Activated CD4-positive, alpha-beta T cell treated with anti-CD3 and anti-CD28 coated beads for 4 hours (primary cell): ENCODE measurements around the gene ASB10.
A peak's percentile ranks its signal among the peaks of the same experiment; 100 is the strongest.

Experiments used
- DNase-seq, 2 donors: peaks; one replicate each; pipeline ENCODE4 v3.0.0-alpha.2; 2020

ASB10 gene, protein sequence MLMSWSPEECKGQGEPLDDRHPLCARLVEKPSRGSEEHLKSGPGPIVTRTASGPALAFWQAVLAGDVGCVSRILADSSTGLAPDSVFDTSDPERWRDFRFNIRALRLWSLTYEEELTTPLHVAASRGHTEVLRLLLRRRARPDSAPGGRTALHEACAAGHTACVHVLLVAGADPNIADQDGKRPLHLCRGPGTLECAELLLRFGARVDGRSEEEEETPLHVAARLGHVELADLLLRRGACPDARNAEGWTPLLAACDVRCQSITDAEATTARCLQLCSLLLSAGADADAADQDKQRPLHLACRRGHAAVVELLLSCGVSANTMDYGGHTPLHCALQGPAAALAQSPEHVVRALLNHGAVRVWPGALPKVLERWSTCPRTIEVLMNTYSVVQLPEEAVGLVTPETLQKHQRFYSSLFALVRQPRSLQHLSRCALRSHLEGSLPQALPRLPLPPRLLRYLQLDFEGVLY

DNA sequence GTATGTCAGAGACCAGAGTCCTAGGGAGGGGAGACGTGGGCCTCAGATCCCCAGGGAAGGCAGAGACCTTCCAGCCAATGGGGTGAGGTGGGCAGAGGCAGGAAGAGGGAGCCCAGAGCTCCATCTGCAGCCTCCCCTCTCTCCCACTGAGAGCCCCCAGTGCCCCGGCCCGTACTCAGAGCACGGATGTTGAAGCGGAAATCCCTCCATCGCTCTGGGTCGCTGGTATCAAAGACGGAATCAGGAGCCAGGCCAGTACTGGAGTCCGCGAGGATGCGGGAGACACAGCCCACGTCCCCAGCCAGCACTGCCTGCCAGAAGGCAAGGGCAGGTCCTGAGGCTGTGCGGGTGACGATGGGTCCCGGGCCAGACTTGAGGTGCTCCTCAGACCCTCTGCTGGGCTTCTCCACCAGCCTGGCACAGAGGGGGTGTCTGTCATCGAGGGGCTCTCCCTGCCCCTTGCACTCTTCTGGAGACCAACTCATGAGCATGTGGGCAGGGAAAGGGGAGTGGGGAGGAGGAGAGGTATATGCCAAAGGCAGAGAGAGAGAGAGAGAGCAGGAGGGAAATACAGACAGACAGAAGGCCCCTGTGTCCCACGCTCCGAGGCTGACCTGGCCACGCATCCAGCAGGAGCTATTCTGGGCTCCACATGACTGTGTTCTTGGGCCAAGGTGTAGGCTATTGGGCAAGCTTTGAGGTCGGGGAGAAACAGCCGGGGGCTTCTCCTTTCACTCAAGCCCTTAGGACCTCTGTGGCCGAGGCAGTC is at the start of gene ASB10:
ASB10 (minus strand) TSS at position 611 of the 769 bp plus-strand sequence; CDS start at position 491, 120 bp downstream.
- no peak for DNase-seq

DNA sequence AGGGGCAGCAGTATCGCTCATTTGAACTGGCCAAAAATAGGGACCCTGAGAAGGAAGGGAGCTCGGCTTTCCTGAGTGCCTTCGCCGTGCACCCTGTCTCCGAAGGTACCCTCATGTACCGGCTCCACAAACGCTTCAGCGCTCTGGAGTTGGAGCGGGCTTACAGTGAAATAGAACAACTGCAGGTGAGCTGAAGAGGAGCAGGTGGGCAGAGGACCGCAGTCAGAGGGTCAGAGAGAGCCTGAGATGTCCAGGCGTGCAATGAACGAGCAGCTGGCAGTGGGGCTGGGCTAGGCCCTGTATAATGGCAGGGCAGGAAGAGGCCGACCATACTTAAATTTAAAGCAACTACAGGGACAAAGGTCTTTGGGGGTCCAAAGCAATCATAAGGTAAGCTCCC is 49.4 kb upstream of the ASB10 start:
- no peak for DNase-seq

DNA sequence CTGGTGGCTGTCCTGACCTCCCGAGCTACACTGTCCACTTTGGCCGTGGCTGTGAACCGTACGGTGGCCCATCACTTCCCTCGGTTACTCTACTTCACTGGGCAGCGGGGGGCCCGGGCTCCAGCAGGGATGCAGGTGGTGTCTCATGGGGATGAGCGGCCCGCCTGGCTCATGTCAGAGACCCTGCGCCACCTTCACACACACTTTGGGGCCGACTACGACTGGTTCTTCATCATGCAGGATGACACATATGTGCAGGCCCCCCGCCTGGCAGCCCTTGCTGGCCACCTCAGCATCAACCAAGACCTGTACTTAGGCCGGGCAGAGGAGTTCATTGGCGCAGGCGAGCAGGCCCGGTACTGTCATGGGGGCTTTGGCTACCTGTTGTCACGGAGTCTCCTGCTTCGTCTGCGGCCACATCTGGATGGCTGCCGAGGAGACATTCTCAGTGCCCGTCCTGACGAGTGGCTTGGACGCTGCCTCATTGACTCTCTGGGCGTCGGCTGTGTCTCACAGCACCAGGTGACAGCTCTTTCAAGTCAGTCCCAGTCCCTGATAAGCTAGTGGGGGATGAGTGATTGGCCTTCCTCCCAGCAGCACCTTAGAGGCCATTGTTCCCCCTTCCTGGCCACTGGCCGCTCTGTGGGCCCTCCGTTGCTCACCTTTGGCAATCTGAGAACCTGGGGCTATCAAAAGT is 48.2 kb upstream of the ASB10 start:
- DNase-seq: no peak

DNA sequence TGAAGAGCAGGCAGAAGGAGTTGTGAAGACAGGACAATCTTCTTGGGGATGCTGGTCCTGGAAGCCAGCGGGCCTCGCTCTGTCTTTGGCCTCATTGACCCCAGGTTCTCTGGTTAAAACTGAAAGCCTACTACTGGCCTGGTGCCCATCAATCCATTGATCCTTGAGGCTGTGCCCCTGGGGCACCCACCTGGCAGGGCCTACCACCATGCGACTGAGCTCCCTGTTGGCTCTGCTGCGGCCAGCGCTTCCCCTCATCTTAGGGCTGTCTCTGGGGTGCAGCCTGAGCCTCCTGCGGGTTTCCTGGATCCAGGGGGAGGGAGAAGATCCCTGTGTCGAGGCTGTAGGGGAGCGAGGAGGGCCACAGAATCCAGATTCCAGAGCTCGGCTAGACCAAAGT is 46.8 kb upstream of the ASB10 start:
- DNase-seq: no peak

DNA sequence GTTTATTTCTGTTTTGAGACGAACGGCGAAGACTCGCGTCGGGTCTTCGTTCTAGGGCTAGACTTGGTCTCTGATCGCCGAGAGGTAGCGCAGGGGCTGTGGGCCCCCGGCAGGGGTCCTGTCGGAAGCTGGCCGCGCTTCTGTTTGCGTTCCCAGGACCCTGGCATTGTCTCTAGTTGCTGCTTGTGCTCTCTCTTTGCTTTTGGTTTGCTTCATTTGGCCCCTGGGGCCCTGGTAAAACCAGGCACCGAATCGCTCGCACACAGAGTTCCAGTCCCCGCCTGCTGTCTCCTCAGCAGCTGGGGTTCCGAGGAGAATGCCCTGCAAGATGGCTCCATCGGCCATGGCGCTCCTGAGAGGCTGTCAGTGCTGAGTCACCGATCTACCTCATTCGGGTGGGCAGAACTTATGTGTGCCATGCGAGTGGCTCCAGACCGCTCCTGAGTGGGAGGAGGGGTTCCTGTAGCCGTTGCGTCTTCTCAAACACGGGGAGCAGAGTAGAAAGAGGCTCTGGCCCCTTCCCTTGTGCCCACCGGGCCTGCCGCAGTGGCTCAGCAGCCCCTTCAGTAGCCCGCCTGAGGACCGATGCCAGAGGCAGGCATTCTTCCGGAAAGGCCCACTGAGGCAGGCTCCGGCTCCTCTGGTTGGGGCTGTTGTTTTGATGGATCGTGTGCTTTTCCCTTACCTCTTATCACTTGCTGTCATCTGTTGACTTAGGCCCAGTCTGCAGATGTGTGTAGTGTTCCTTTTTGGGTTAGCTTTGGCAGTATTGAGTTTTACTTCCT is 46.1 kb upstream of the ASB10 start:
- DNase-seq: peak; percentile 74 to 80

DNA sequence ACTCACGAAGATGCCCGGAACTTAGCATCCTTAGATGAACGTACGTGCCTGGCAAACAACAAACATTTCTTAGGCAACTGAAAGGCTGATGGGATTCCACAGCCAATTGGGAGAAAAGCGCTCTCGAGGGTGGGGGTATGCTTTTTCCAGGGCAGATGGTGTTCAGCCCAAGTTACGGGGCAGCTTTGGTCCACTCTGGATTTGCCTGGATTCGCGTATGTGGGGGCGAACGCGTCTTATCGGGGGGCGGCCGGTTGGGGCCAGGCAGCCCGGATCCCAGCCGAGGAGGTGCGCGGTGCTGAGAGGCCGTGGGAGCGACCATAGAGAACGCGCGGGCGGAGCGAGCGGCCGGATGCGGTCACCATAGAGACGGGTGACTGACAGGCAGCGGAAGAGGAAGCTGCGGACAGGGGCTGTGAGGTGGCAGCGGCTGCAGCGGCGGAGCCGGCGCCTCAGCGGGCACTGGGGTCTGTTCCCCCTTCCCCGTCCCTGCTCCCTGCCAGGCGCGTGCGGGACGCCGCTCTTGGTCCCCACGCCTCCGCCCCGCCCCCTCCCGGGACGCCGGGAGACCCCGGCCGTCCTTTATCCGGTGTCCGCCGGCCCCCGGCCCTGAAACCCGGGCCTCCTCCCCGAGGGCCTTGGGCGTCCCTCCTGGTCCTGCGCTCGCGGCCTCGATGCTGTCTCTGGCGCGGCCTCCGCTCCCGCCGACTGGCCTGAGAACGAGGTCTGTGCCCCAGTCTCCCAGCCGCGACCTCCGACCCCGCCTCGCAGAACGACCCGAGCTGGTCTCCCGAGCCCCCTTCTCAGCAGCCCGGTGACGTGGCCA is 45.3 kb upstream of the ASB10 start, which contains the start of gene CHPF2:
CHPF2 (plus strand) TSS at position 393 of the 826 bp plus-strand sequence. CDS start 1,529 bp downstream, outside the sequence.
- peak; percentile 87 for DNase-seq

DNA sequence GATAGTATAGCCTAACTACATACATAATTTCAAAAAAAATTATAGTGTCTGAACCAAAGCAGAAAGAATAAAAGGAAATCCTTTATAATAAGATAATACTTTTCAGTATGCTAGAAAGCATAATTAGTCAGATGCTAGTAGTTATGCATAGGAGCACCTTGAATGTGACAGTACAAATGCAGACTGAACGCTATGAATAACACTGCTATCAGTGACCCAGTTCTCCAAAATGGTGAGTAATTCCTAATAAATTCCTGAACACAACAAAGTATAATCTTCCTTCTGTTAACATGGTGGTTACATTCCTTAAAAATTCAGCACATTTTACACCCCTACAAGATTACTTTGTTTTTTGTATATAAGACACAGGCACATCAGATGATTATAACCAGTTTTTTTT is 44.0 kb upstream of the ASB10 start:
- DNase-seq: no peak

DNA sequence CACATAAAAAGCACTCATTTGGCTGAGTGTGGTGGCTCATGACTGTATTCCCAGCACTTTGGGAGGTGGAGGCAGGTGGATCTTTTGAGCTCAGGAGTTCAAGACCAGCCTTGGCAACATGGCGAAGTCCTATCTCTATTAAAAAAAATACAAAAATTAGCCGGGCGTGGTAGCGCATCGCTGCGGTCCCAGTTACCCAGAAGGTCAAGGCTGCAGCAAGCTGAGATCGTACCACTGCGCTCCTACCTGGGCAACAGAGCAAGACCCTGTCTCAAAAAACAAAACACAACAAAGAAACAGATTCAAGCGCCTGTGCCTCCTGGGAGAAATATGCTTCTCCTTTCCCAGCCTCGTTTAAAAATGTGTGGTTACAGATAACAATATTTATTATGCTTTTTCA is 42.2 kb upstream of the ASB10 start:
- no peak for DNase-seq

DNA sequence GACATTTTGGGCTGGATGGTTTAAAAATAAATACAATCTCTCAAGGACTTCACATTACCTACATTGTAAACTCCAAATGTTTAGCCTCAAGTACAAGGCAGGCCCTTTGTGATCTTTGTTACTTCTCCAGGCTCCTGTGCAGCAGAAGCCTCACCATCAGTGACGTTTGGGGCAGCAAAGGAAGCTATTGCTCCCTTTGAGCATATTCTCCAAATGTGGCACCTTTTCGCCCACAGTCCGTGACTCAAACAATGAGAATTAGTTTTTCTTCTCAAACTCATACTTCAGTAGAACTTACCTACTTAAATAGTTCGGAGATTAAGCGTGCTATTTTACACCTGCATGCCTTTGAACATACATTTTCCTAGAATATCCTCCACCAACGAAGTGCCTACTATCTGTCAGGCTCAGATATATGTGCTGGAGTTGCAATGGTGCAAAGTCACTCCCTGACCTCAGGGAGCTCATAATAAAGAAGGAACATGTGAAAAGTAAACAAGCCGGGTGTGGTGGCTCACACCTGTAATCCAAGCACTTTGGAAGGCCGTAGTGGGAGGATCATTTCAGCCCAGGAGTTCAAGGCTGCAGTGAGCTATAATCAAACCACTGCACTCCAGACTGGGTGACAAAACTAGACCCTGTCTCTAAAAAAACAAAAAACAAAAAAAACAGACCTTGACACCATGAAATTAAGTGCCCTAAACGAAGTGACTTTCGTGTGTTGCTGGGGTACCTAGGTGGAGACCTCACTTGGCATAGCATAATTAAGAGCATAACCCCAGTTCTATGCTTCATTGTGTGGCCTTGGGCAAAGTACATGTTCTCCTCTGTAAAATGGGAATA is 41.2 kb upstream of the ASB10 start:
- DNase-seq: no peak

DNA sequence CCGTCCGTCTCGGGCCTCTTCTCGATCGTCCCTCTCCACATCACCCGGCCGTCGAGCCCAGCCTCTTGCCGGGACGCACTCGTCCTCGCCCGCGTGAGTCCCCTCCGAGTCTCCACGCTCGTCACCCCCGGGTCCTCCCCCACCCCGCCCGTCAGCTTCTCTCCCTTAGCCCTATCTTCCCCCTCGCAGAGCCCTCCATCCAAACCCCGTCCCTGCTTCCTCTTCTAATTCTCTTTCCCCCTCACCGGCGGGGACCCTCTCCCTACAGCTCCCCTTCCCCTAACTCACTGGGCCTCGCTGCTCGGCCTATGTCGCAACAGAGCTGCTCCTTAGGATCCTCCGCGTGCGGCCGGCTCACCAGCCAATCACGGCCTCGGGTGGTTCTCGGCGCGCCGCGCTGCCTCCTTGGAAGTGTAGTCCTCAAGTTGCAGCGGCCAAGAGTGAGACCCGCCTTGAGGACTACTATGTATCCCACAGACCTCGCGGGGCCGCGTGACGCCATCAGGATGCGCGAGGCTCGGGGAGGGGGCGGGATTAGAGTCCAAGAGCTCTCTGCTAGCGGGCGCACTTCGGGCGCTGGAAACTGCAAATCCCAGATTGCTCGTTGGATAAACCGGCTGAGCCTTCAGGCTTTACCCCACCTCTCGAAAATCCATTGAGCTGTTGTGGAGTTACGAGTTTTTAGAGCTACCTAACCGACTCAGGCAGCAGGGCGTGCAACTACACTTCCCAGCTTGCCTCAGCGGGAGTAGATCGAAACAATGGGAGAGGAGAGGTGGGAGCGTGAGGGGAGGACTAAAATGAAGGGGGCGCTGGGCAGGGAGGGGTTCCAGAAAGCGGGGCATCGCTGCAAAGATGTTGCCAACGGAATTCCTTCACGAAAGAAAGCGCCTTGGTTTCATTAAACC is 40.1 kb upstream of the ASB10 start, which contains the start of gene ABCF2:
ABCF2 (minus strand) TSS at position 331 of the 908 bp plus-strand sequence. CDS start 747 bp downstream, outside the sequence.
- peak; percentile 96 to 99 for DNase-seq

DNA sequence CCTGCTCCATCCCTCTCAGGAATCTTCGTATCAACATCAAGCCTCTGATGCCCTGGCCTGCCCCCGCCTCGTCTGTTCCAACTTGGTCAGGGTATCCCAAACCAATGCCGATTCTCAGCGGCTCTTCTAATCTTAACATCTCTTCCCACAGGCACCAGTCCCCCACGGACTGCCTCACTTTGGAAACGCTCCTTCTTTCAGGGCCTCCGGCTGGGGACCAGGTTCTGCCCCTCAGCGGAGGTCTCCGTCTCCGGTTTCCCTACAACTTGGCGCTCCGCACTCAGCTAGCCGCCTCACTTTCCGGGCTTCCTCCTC is 39.5 kb upstream of the ASB10 start:
- DNase-seq: no peak

DNA sequence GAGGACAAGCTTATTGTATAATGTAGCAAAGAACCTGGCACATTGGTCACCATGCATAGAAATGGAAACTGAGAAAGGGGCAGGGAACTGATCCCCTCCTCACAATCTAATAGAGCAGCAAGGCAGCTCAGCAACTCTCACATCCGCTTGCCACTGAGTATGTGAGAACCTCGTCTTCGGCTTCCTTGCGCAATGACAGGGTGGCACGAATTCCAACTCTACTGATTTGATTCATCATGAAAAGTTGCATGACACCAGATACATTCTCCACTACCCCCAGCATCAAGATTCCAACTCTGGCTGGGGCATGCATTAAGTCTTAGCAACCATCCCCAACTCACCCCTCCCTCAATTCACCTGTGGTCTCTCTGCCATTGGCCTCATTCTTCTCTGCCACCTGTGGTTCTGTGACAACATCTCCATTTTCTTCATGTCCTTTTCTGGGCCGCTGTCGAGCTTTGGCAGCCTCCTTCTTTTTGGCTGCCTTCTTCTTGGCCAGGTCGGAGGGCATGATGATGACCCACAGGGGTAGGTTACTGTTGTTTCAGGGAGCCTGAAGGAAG is 39.0 kb upstream of the ASB10 start:
- no peak for DNase-seq

DNA sequence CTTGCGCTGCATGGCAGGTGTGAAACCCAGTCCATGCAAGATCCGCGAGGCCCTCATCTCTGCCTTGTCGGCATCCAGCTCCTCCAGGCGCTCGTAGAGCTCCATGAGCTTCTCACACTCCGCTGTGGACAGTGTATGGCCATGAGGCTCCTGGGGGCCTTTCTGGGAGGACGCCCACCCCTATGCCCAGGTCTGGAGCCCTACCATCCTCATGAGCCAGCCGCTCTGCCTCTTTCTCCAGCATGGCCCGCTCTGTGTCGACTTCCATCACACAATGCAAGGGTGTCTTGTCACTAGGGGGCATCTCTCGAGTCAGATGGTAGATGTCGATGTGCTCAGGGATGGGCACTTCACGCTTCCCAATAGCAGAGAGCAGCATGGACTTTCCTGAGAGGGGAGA is 36.7 kb upstream of the ASB10 start:
- no peak for DNase-seq

DNA sequence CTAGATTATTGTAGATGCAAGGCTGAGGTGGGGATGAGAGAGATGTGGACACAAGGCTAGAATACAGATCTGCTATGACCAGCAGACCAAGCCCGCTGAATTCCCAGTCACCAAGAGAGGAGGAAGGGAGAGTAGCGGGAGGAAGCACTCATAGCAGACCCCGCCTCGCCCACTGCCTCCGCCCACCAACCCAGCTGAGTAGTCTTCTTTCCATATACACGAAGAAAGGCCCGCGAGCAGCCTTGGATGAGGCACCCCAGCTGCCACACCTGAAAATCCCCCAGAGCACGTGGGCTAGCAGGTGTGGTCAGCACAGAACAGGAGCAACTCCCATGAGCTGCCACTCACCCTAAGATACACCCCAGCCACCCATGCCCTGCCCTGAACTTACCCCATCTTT is 31.1 kb upstream of the ASB10 start:
- no peak for DNase-seq

DNA sequence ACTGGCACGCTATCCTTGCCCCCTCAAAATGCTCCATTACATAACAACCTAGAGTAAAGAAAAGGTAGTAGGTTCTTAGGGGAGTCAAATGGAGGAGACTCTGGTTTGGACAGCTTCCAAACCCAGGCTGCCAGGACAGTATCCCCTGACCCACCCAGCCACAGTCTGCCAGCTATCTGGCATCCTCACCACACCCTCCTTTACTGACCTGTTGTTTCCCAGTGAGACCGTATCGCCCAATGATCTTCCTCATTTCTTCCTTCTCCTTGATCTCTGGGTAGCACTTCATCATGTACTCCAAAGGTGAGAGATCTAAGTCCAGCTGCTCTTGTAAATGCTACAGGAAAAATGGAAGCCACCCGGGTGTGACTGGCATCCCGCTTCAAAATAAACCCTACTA is 28.3 kb upstream of the ASB10 start:
- DNase-seq: no peak

DNA sequence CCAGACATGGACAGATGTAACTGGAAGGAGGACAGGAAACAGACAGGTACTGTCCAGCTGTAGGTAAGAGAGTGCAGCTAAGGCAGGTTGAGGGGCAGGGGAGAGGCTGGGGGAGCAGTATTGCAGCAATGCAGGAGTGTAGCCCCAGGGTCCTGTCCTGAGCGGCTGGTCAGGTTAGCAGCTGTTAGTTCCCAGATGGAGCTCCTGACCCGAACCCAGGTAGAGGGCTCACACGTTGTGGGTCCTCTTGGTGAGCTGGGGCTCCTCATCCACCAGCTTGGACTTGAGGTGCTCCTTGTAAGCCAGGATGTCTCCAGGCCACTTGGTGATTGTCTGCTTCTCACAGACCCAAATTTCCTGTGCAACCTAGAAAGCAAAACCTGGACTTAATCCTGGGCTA is 26.8 kb upstream of the ASB10 start:
- DNase-seq: no peak

DNA sequence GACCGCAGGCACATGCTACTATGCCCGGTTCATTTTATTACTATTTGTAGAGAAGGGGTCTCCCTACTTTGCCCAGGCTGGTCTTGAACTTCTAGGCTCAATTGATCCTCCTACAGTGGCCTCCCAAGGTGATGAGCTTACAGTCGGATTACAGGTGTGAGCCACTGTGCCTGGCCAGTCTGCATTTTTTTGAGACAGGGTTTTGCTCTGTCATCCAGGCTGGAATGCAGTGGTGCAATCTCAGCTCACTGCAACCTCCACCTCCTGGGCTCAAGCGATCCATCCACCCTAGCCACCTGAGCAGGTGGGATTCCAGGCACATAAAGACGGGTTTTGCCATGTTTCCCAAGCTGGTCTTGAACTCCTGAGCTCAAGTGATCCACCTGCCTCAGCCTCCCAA is 25.6 kb upstream of the ASB10 start:
- no peak for DNase-seq

DNA sequence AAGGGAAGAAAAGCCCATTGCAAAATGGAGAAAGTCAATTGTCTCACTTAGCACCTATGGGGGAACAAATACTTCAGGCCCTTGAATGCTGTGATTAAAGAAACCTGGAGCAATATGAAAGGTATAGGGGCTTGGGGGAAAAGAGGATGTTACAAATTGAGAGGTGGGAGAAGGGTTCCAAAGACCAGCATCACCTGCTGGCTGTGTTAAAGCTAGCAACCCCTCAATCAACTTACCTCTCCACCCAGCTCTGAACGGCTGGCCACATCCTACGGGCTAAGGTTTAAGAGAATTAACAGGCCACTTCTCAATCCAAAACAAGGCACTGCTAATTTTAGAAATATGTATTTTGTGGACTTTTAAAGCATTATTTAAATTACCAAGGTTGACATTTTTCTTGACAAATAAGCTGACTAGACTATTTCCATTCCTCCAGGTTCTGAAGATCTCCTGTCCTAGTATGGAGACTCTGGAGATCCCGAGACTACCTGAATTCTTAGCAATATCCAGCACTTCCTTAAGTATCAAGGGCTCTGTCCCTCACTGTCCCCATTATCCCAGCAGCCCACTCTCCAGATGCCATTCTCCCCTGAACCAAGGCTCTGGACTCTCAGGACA is 24.2 kb upstream of the ASB10 start:
- DNase-seq: no peak
